Measurements from ENCODE around the gene MAL. TPM values are rescaled to one million over a fixed set of nuclear protein-coding genes. Genes with fewer than 3 reads are reported as not detected.

MAL gene
- total RNA-seq, 1 donor from 2014 or later = not detected

- Mint-ChIP-seq H3K4me3 (ENCODE audit: unreplicated experiment) (no peak overlapping the region), H3K9me3 (ENCODE audit: low read depth) (no peaks in the 10 kb centered on the region), H3K27ac (ENCODE audit: unreplicated experiment) (no peak overlapping the region), H3K36me3 (ENCODE audit: low read depth) (no peaks in the 10 kb centered on the region), H3K27me3 (ENCODE audit: low read depth) (peaks cover 40% of the 10 kb centered on the region), H3K4me1 (ENCODE audit: low read depth) (no peaks in the 10 kb centered on the region)
- TF ChIP-seq, protein P1, sequence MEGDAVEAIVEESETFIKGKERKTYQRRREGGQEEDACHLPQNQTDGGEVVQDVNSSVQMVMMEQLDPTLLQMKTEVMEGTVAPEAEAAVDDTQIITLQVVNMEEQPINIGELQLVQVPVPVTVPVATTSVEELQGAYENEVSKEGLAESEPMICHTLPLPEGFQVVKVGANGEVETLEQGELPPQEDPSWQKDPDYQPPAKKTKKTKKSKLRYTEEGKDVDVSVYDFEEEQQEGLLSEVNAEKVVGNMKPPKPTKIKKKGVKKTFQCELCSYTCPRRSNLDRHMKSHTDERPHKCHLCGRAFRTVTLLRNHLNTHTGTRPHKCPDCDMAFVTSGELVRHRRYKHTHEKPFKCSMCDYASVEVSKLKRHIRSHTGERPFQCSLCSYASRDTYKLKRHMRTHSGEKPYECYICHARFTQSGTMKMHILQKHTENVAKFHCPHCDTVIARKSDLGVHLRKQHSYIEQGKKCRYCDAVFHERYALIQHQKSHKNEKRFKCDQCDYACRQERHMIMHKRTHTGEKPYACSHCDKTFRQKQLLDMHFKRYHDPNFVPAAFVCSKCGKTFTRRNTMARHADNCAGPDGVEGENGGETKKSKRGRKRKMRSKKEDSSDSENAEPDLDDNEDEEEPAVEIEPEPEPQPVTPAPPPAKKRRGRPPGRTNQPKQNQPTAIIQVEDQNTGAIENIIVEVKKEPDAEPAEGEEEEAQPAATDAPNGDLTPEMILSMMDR (IDR thresholded peaks at IDR 0.05) = no peak
- DNase-seq (ENCODE audit: low spot score) = peak; percentile 59
Measured at GRCh38 chr2:94994063-94994913, 31.2 kb upstream of the MAL start.

GRCh38 chr2:94994914-94995552 is 30.5 kb upstream of the MAL start:
- H3K4me1 Mint-ChIP-seq (ENCODE audit: low read depth) = no peaks in the 10 kb centered on the region
- DNase-seq (ENCODE audit: low spot score) = peak; percentile 19
- no peaks in the 10 kb centered on the region for H3K36me3 Mint-ChIP-seq (ENCODE audit: low read depth)
- H3K27me3 Mint-ChIP-seq (ENCODE audit: low read depth) = peaks cover 35% of the 10 kb centered on the region
- TF ChIP-seq, protein P1 (IDR thresholded peaks at IDR 0.05) = no peak
- no peak overlapping the region for H3K27ac Mint-ChIP-seq (ENCODE audit: unreplicated experiment)
- H3K4me3 Mint-ChIP-seq (ENCODE audit: unreplicated experiment) = no peak overlapping the region
- H3K9me3 Mint-ChIP-seq (ENCODE audit: low read depth) = no peaks in the 10 kb centered on the region

GRCh38 chr2:94995553-94996304 is 29.8 kb upstream of the MAL start:
- DNase-seq (ENCODE audit: low spot score) = peak; percentile 55
- TF ChIP-seq, protein P1 (IDR thresholded peaks at IDR 0.05) = no peak
- Mint-ChIP-seq H3K27ac (ENCODE audit: unreplicated experiment) (no peak overlapping the region), H3K4me1 (ENCODE audit: low read depth) (no peaks in the 10 kb centered on the region), H3K4me3 (ENCODE audit: unreplicated experiment) (no peak overlapping the region), H3K9me3 (ENCODE audit: low read depth) (no peaks in the 10 kb centered on the region), H3K36me3 (ENCODE audit: low read depth) (no peaks in the 10 kb centered on the region), H3K27me3 (ENCODE audit: low read depth) (peaks cover 31% of the 10 kb centered on the region)

GRCh38 chr2:94996305-94997100 is 29.0 kb upstream of the MAL start:
- peak; percentile 59 for DNase-seq (ENCODE audit: low spot score)
- Mint-ChIP-seq H3K36me3 (ENCODE audit: low read depth) (no peaks in the 10 kb centered on the region), H3K4me3 (ENCODE audit: unreplicated experiment) (no peak overlapping the region), H3K4me1 (ENCODE audit: low read depth) (no peaks in the 10 kb centered on the region), H3K27me3 (ENCODE audit: low read depth) (peaks cover 31% of the 10 kb centered on the region), H3K9me3 (ENCODE audit: low read depth) (no peaks in the 10 kb centered on the region), H3K27ac (ENCODE audit: unreplicated experiment) (no peak overlapping the region)
- TF ChIP-seq, protein P1 (IDR thresholded peaks at IDR 0.05) = no peak

Measured in chondrocyte (in vitro differentiated cells).